GM10847 (cell line): ENCODE results near the gene NPL.

ENCODE experiments used
- POLR2A ChIP-seq: IDR thresholded peaks from 2 replicates; pipeline ENCODE4 v1.6.1; 2011; ENCODE audit not compliant: insufficient read length; ENCODE audit errors: extremely low read depth

Gene NPL

GRCh38 chr1:182766881-182767645 is 22.5 kb upstream of the NPL start:
- TF ChIP-seq POLR2A = no peak

GRCh38 chr1:182768963-182769362 is 20.6 kb upstream of the NPL start:
- TF ChIP-seq POLR2A = no peak

DNA sequence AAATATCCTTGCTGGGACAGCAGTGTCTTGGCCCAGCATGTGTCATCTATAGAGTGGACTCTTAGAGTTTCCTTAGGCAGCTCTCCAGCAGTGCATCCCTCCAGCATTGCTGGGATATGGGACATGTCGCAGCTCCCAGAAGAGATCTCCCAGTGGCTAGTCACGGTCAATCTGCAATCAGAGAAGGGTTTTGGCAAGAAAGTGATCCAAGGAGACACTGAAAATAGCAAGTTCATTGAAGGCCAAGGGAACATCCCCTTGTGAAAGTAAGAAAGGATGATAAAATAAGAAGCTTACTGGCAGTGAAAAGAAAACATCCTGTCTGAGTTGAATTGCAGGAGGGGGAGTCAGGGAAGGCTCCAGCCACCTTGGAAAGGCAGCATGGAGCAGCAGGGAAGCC is 19.3 kb upstream of the NPL start:
- TF ChIP-seq POLR2A = no peak

DNA sequence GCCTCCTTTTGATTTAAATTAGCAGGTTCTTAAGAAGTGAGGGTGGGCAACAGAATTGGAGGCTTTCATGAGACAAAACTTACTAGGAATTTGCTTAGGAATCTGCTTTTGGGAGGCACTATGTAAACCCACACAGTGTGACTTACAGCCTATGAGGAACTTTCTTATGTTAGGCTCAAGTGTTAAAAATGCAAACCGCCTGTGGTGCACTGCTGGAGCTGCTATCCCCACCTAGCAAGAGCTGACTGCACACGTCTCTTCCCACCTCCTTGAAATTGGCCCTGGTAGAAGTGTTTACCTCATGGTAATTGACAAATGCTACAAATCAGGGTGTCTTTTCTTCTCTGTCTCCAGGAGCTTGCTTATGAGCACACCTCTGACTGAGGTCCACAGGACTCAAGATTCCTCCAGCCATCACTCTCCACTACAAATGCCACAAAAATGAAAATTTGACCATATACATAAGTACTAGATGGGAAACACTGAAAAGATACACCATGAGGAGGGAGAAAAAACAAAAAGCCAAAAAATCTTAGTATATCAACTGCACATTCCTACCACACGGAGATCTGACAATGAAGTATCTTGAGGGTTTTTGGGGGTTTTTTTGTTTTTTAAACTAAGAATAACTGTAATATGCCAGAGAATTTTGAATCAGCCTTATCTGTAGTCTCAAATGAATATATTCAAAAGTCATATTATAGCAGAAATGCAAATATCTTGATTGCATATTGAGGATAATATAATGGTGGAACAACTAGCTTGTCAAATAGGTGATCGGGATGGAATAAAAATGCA is 18.2 kb upstream of the NPL start:
- TF ChIP-seq POLR2A = no peak

- TF ChIP-seq POLR2A = no peak
These were observed 12.2 kb upstream of the NPL start for GRCh38 chr1:182777386-182777785.

DNA sequence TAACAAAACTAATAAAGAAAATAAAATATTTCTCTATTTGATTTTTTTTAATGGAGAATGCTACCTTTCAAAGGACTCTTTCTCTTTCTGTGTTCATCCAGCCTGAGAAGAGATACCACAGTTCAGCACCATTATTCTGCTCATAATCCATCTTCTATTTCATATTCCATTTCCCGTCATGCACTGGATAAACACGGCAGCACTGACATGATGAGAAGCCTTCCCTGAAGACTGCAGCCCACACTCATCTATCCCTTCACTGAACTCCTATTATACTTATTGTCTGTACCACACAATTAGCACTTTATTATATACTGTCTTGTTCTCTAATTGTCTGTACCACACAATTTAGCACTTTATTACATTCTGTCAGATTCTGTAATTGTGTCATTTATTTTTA is 10.7 kb upstream of the NPL start:
- TF ChIP-seq POLR2A = no peak

DNA sequence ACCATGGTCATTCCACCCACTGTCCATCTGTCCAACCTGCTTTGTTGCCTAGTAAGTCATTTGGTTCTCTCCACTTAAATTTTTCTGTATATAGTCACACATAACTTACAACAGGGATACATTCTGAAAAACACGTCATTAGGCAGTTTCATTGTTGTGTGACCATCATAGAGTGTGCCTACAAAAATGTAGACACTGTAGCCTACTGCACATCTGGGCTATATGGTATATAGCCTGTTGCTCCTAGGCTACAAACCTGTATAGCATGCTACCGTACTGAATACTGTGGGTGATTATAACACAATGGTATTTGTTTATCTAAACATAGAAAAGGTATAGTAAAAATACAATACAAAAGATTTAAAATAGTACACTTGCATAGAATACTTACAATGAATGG is 10.0 kb upstream of the NPL start:
- no peak for TF ChIP-seq POLR2A

- no peak for TF ChIP-seq POLR2A
These were observed 7.6 kb upstream of the NPL start for GRCh38 chr1:182781841-182782586.

GRCh38 chr1:182782587-182782913 is 7.0 kb upstream of the NPL start:
- no peak for TF ChIP-seq POLR2A

GRCh38 chr1:182783068-182783467 is 6.5 kb upstream of the NPL start:
- no peak for TF ChIP-seq POLR2A

DNA sequence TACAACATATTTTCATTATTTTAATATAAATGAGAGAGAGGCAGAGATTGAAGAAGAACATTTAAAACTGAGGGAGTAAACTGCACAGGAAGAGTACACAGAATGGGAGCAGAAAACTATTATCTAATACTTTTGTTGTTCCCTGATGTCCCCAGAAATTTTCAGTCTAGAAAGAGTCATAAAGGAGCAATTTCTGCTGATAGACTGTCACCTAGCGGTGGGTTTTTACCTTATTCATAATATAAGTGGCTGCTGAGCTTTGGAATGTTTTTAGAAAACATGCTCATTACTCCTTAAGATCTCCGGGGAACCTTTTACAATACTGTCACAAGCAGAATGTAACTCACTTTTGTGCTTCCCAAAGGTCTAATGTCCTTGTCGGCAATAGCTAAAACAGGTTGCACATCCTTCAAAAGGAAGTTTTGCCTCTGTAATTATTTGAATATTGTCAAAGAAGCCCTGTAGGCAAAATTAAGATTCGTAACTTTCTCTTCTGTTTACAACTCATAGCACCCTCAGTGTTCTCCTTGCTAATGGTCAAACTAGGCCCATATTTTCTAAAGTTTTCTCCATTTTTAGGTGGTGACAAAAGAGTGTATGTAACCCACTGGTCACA is 4.9 kb upstream of the NPL start:
- TF ChIP-seq POLR2A = no peak

- no peak for TF ChIP-seq POLR2A
These were observed 4.4 kb upstream of the NPL start for GRCh38 chr1:182785181-182785580.

DNA sequence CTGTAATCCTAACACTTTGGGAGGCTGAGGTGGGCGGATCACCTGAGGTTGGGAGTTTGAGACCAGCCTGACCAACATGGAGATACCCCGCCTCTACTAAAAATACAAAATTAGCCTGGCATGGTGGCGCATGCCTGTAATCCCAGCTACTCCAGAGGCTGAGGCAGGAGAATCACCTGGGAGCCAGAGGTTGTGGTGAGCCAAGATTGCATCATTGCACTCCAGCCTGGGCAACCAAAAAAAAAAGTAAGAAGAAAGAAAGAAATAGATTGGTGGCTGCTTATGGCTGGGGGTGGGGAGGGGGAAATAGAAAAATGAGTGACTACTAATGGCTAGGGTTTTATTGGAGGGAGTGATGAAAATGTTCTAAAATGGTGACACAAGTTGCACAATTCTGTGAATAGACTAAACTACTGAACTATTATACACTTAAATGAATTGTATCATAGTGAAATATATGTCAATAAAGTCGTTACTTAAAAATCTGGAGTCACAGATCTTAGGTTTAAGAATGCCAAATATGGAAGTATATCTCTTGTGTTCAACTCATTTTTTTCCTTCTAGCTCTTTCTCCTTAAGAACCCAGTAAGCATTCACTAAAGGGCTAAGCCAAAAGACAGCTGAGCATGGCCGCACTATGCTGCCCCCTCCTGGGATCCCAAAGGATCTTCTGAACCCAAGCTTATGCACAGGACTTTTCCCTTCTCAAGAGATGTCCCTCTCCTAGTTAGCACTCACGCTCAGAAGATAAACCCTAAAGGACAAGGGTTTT is 3.2 kb upstream of the NPL start:
- TF ChIP-seq POLR2A = no peak

DNA sequence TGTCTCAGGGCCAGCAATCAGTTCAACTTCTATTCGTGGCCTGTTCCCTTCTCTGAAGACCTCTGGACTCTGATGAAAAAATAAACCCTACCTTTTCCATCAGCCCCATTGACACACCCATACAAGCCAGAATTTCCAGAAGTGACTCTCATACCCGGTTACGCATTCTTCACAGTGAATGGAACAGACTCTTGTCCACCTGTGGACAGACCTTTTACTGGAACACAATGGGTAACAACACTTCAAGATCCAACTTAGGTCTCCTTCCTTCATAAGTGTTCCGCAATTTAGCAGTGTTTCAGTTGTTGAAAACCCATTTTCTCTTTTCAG is 2.6 kb upstream of the NPL start:
- TF ChIP-seq POLR2A = no peak
